ENCODE results near the gene KLHL14. TPM values are rescaled to one million over a fixed set of nuclear protein-coding genes. Genes with fewer than 3 reads are reported as not detected.

The KLHL14 gene
- total and polyA plus RNA-seq, 2 donors (not counting 3 experiments of a cell fraction or from before 2014, with no cell fraction given): not detected

- CTCF ChIA-PET: interaction anchor here (0.8 to 2.5 kb wide), 6 partner anchors 16 to 461 kb away, joined by 3 to 9 read pairs (median 4); no protein-coding TSS in a partner anchor
- POLR2A ChIA-PET: no interaction called here
- peaks cover 40 to 51% of the 10 kb centered on the region in 2 experiments for H3K27me3 ChIP-seq (ENCODE audit: control insufficient read depth in 2 of 2, insufficient read depth in 2 of 2, low read length in 2 of 2)
- no peak overlapping the region for H3K9ac ChIP-seq (replicated peaks; ENCODE audit: extremely low read depth, insufficient read depth, low read length)
- H3K36me3 ChIP-seq (ENCODE audit: control insufficient read depth in 2 of 2, extremely low read depth in 1 of 2, insufficient read depth in 2 of 2, low read length in 2 of 2): no peaks in the 10 kb centered on the region
- H3K9me1 ChIP-seq (replicated peaks; ENCODE audit: control insufficient read depth, extremely low read depth, insufficient read depth, low read length): no peaks in the 10 kb centered on the region
- peaks cover 13% of the 10 kb centered on the region for H3K4me1 ChIP-seq (ENCODE audit: control insufficient read depth, extremely low read depth, insufficient read depth, low read length)
- no TSS peak for BruUV-seq (replicated peaks)
- intact Hi-C loops (cut with micrococcal nuclease) (loop anchor here (5.0 kb wide), 1 partner anchor 151 kb away; no protein-coding TSS in a partner anchor), dilution Hi-C loops (cut with MboI; ENCODE audit: extremely low pct_ligation_motif_present, low sequenced_read_pairs) (no loop called here)
- H3K9me3 ChIP-seq (replicated peaks; ENCODE audit: control insufficient read depth, insufficient read depth, low read length): no peaks in the 10 kb centered on the region
- H2AFZ ChIP-seq (ENCODE audit: low read depth, low read length): peak overlapping the region; percentile 62
- H3K79me2 ChIP-seq (ENCODE audit: control insufficient read depth, insufficient read depth, low read length): no peaks in the 10 kb centered on the region
- H3K4me2 ChIP-seq (ENCODE audit: insufficient read depth, low read length): peak overlapping the region; percentile 72
- H3K4me3 ChIP-seq (replicated peaks in 1 of 3; ENCODE audit: insufficient read depth in 1 of 3, low read depth in 1 of 3, low read length in 3 of 3): peak overlapping the region; percentile 31 to 50 (median 37)
- FAIRE-seq (no peak), DNase-seq (ENCODE audit: low read depth, low spot score) (no peak)
- H4K20me1 ChIP-seq (replicated peaks; ENCODE audit: control insufficient read depth, extremely low read depth, insufficient read depth, low read length): no peaks in the 10 kb centered on the region
- no peak for TF ChIP-seq POLR2AphosphoS5 (IDR thresholded peaks at IDR 0.05; ENCODE audit: insufficient read depth, low read depth, low read length)
- TF ChIP-seq EZH2 (IDR thresholded peaks at IDR 0.05; ENCODE audit: borderline replicate concordance, low read depth, low read length, severe bottlenecking): peak; percentile 6
- no peak overlapping the region for H3K27ac ChIP-seq (ENCODE audit: insufficient read depth, low read depth, low read length)
Measured at GRCh38 chr18:32771169-32771751, 1.6 kb downstream of the KLHL14 start.

DNA sequence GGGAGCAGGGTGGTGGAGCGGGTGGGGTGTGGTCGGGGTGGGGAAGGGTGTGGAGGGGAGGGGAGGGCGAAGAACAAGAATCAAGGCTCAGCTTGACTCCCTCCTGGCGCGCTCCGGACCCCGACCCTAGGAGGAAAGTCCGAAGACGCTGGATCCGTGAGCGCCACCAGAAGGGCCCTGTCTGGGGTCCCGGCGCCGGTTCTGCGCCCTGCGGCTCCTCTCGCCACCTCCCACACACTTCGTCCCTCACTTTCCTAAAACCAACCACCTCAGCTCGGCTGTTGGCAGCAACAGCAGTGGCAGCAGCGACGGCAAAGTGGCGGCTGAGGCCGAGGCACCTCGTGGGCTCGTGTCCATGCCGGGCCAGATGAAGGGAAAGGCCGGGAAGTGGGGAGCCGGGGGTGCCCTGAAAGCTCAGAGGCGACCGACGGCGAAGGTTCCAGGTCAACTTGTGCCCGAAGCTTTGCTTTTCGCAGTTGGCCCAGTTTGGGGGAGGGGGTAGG is 2.1 kb downstream of the KLHL14 start:
- peak overlapping the region; percentile 72 for H3K4me2 ChIP-seq (ENCODE audit: insufficient read depth, low read length)

More for the DNA sequence above, 2.1 kb downstream of the KLHL14 start:
- no peaks in the 10 kb centered on the region for H3K9me3 ChIP-seq (replicated peaks; ENCODE audit: control insufficient read depth, insufficient read depth, low read length)
- no peak overlapping the region for H3K9ac ChIP-seq (replicated peaks; ENCODE audit: extremely low read depth, insufficient read depth, low read length)
- peaks cover 11% of the 10 kb centered on the region for H3K4me1 ChIP-seq (ENCODE audit: control insufficient read depth, extremely low read depth, insufficient read depth, low read length)
- peak overlapping the region; percentile 62 for H2AFZ ChIP-seq (ENCODE audit: low read depth, low read length)
- H4K20me1 ChIP-seq (replicated peaks; ENCODE audit: control insufficient read depth, extremely low read depth, insufficient read depth, low read length): no peaks in the 10 kb centered on the region
- peaks cover 40 to 51% of the 10 kb centered on the region in 2 experiments for H3K27me3 ChIP-seq (ENCODE audit: control insufficient read depth in 2 of 2, insufficient read depth in 2 of 2, low read length in 2 of 2)
- FAIRE-seq (no peak), DNase-seq (ENCODE audit: low read depth, low spot score) (no peak)
- dilution Hi-C loops (cut with MboI; ENCODE audit: extremely low pct_ligation_motif_present, low sequenced_read_pairs) (no loop called here), intact Hi-C loops (cut with micrococcal nuclease) (loop anchor here (5.0 kb wide), 1 partner anchor 152 kb away; no protein-coding TSS in a partner anchor)
- no TSS peak for BruUV-seq (replicated peaks)
- no peak for TF ChIP-seq JUN (IDR thresholded peaks at IDR 0.05; ENCODE audit: borderline replicate concordance, insufficient read depth, insufficient read length, low read depth)
- TF ChIP-seq EZH2 (IDR thresholded peaks at IDR 0.05; ENCODE audit: borderline replicate concordance, low read depth, low read length, severe bottlenecking): peak; percentile 73
- H3K79me2 ChIP-seq (ENCODE audit: control insufficient read depth, insufficient read depth, low read length): no peaks in the 10 kb centered on the region
- no peaks in the 10 kb centered on the region for H3K9me1 ChIP-seq (replicated peaks; ENCODE audit: control insufficient read depth, extremely low read depth, insufficient read depth, low read length)
- no peak overlapping the region for H3K27ac ChIP-seq (ENCODE audit: insufficient read depth, low read depth, low read length)
- ChIA-PET POLR2A (no interaction called here), CTCF (interaction anchor here (0.8 to 2.5 kb wide), 6 partner anchors 16 to 461 kb away, joined by 3 to 9 read pairs (median 4); no protein-coding TSS in a partner anchor)
- peak overlapping the region in 2 of 3 experiments; percentile 31 to 50 for H3K4me3 ChIP-seq (replicated peaks in 1 of 3; ENCODE audit: insufficient read depth in 1 of 3, low read depth in 1 of 3, low read length in 3 of 3)
- no peaks in the 10 kb centered on the region for H3K36me3 ChIP-seq (ENCODE audit: control insufficient read depth in 2 of 2, extremely low read depth in 1 of 2, insufficient read depth in 2 of 2, low read length in 2 of 2)
